Measurements from ENCODE around the gene TCF23.
A peak's percentile ranks its signal among the peaks of the same experiment; 100 is the strongest.

The TCF23 gene

GRCh38 chr2:27170581-27171337 is 22.0 kb downstream of the TCF23 start:
- no peaks in the 10 kb centered on the region for H3K4me1 ChIP-seq (ENCODE audit: insufficient read depth, low read length, poor library complexity, severe bottlenecking)
- H3K4me3 ChIP-seq (ENCODE audit: low read length, poor library complexity, severe bottlenecking) = peak overlapping the region; percentile 69
- no peaks in the 10 kb centered on the region for H3K36me3 ChIP-seq (ENCODE audit: insufficient read depth, low read length)
- no peak for TF ChIP-seq EZH2phosphoT487 (IDR thresholded peaks at IDR 0.05; ENCODE audit: borderline replicate concordance)
- no peak for TF ChIP-seq CTCF (conservative IDR thresholded peaks at IDR 0.05; ENCODE audit: low read length)
- H3K9ac ChIP-seq (ENCODE audit: low read depth, low read length, poor library complexity, severe bottlenecking) = no peak overlapping the region
- H3F3A ChIP-seq (ENCODE audit: low read depth) = no peaks in the 10 kb centered on the region
- H4K20me1 ChIP-seq (ENCODE audit: insufficient read depth, low read length, poor library complexity, severe bottlenecking) = no peaks in the 10 kb centered on the region
- H3K9me3 ChIP-seq (ENCODE audit: insufficient read depth, low read depth, low read length) = no peaks in the 10 kb centered on the region
- no peaks in the 10 kb centered on the region for H3K79me2 ChIP-seq (ENCODE audit: insufficient read depth, low read length)
- H2AFZ ChIP-seq (ENCODE audit: low read length) = peak overlapping the region; percentile 92
- H3K27me3 ChIP-seq (ENCODE audit: insufficient read depth, low read length, poor library complexity, severe bottlenecking) = no peaks in the 10 kb centered on the region
- H3K9me2 ChIP-seq (replicated peaks; ENCODE audit: low read depth, low read length) = no peaks in the 10 kb centered on the region
- peak overlapping the region; percentile 73 for H3K4me2 ChIP-seq (ENCODE audit: low read depth, low read length, poor library complexity, severe bottlenecking)

- TF ChIP-seq CTCF (conservative IDR thresholded peaks at IDR 0.05; ENCODE audit: low read length) = no peak
- TF ChIP-seq EZH2phosphoT487 (IDR thresholded peaks at IDR 0.05; ENCODE audit: borderline replicate concordance) = no peak
- no peak overlapping the region for H3K9ac ChIP-seq (ENCODE audit: low read depth, low read length, poor library complexity, severe bottlenecking)
- no peaks in the 10 kb centered on the region for H3F3A ChIP-seq (ENCODE audit: low read depth)
- H3K4me3 ChIP-seq (ENCODE audit: low read length, poor library complexity, severe bottlenecking) = no peak overlapping the region
- no peaks in the 10 kb centered on the region for H3K4me1 ChIP-seq (ENCODE audit: insufficient read depth, low read length, poor library complexity, severe bottlenecking)
- H3K4me2 ChIP-seq (ENCODE audit: low read depth, low read length, poor library complexity, severe bottlenecking) = no peak overlapping the region
- H3K9me2 ChIP-seq (replicated peaks; ENCODE audit: low read depth, low read length) = no peaks in the 10 kb centered on the region
- no peaks in the 10 kb centered on the region for H4K20me1 ChIP-seq (ENCODE audit: insufficient read depth, low read length, poor library complexity, severe bottlenecking)
- H3K9me3 ChIP-seq (ENCODE audit: insufficient read depth, low read depth, low read length) = no peaks in the 10 kb centered on the region
- H3K27me3 ChIP-seq (ENCODE audit: insufficient read depth, low read length, poor library complexity, severe bottlenecking) = no peaks in the 10 kb centered on the region
- H3K36me3 ChIP-seq (ENCODE audit: insufficient read depth, low read length) = no peaks in the 10 kb centered on the region
- no peak overlapping the region for H2AFZ ChIP-seq (ENCODE audit: low read length)
- no peaks in the 10 kb centered on the region for H3K79me2 ChIP-seq (ENCODE audit: insufficient read depth, low read length)
Measured at GRCh38 chr2:27171351-27171848, 22.6 kb downstream of the TCF23 start.

- TF ChIP-seq CTCF (conservative IDR thresholded peaks at IDR 0.05; ENCODE audit: low read length) (no peak; the same call in 1 of the 2 replicates), EZH2phosphoT487 (IDR thresholded peaks at IDR 0.05; ENCODE audit: borderline replicate concordance) (no peak)
- no peak overlapping the region for H3K4me3 ChIP-seq (ENCODE audit: low read length, poor library complexity, severe bottlenecking)
- no peak overlapping the region for H3K4me2 ChIP-seq (ENCODE audit: low read depth, low read length, poor library complexity, severe bottlenecking)
- no peaks in the 10 kb centered on the region for H3K27me3 ChIP-seq (ENCODE audit: insufficient read depth, low read length, poor library complexity, severe bottlenecking)
- no peaks in the 10 kb centered on the region for H3K9me2 ChIP-seq (replicated peaks; ENCODE audit: low read depth, low read length)
- no peaks in the 10 kb centered on the region for H3F3A ChIP-seq (ENCODE audit: low read depth)
- no peaks in the 10 kb centered on the region for H3K4me1 ChIP-seq (ENCODE audit: insufficient read depth, low read length, poor library complexity, severe bottlenecking)
- no peak overlapping the region for H2AFZ ChIP-seq (ENCODE audit: low read length)
- no peaks in the 10 kb centered on the region for H4K20me1 ChIP-seq (ENCODE audit: insufficient read depth, low read length, poor library complexity, severe bottlenecking)
- H3K36me3 ChIP-seq (ENCODE audit: insufficient read depth, low read length) = no peaks in the 10 kb centered on the region
- no peak overlapping the region for H3K9ac ChIP-seq (ENCODE audit: low read depth, low read length, poor library complexity, severe bottlenecking)
- no peaks in the 10 kb centered on the region for H3K9me3 ChIP-seq (ENCODE audit: insufficient read depth, low read depth, low read length)
- H3K79me2 ChIP-seq (ENCODE audit: insufficient read depth, low read length) = no peaks in the 10 kb centered on the region
Measured at GRCh38 chr2:27174638-27175037, 25.8 kb downstream of the TCF23 start.

Measured in Loucy (cell line).